Transverse colon (tissue), 4 donors: ENCODE measurements around the gene SH3PXD2B. TPM values are rescaled to one million over a fixed set of nuclear protein-coding genes. Genes with fewer than 3 reads are reported as not detected.

Experiments used
- DNase-seq: peaks from one replicate; pipeline ENCODE4 v3.0.0-alpha.2; 2019
- H3K27ac ChIP-seq, 4 donors: fragments of 200-600 bp; sonication (generic); 2 replicates each; pipeline ENCODE4 v1.5.1; 2016 to 2018; ENCODE audit warnings: inconsistent platforms in 4 of 4
- H3K27me3 ChIP-seq: fragments of 200-600 bp; sonication (generic); 2 replicates; pipeline ENCODE4 v1.5.1; 2017; ENCODE audit warnings: inconsistent platforms
- H3K36me3 ChIP-seq, 4 donors: fragments of 200-600 bp; sonication (generic); 2 replicates each; pipeline ENCODE4 v1.5.1; 2017 to 2019; ENCODE audit warnings: inconsistent platforms in 4 of 4
- H3K4me1 ChIP-seq, 4 donors: fragments of 200-600 bp; sonication (generic); 2 replicates each; pipeline ENCODE4 v1.5.1; 2017 to 2020; ENCODE audit warnings: inconsistent platforms in 4 of 4
- H3K4me3 ChIP-seq, 4 donors: fragments of 200-600 bp; sonication (generic); 1 replicate in 1 of 4; 2 replicates in 3 of 4; pipeline versions ENCODE4 v1.5.1 to v1.6.1; 2017 to 2019; ENCODE audit warnings: inconsistent platforms in 4 of 4
- H3K9me3 ChIP-seq, 2 donors: fragments of 200-600 bp; sonication (generic); 2 replicates each; pipeline ENCODE4 v1.5.1; 2017 to 2019; ENCODE audit warnings: inconsistent platforms in 2 of 2
- CTCF ChIP-seq, 5 experiments: fragments of 200-600 bp in 3 of 5; fragments of 450-650 bp in 2 of 5; sonication (generic) in 3 of 5; IDR thresholded peaks; 1 replicate in 2 of 5; 2 replicates in 3 of 5; pipeline ENCODE4 v1.5.1; 2016 to 2017; ENCODE audit warnings: antibody characterized with exemption in 5 of 5, inconsistent platforms in 3 of 5, mild to moderate bottlenecking in 2 of 5, moderate library complexity in 1 of 5
- EP300 ChIP-seq: sonication (generic); formaldehyde crosslinking; IDR thresholded peaks from one replicate; pipeline ENCODE4 v1.6.1; 2017; ENCODE audit warnings: antibody characterized with exemption, low read depth
- POLR2A ChIP-seq: fragments of 450-650 bp; IDR thresholded peaks from one replicate; pipeline ENCODE4 v1.6.1; 2016; ENCODE audit warnings: antibody characterized with exemption, mild to moderate bottlenecking, moderate library complexity
- POLR2AphosphoS5 ChIP-seq, 3 donors: sonication (generic); formaldehyde crosslinking; IDR thresholded peaks; one replicate each; pipeline ENCODE4 v1.6.1; 2016; ENCODE audit warnings: antibody characterized with exemption in 3 of 3
- WGBS, 2 donors: methylation state at CpG; one replicate each; pipeline ENCODE4 v1.1.5; 2018; ENCODE audit warnings: low coverage in 1 of 2; 5-methylcytosine and 5-hydroxymethylcytosine counted together
- in situ Hi-C, 4 donors: fragments of 200-750 bp; cut with MboI; loops; one replicate each; pipeline versions ENCODE4 v1.15.0 to v1.15.1; 2017; ENCODE audit warnings: low sequenced_read_pairs in 3 of 4, low pct_ligation_motif_present in 1 of 4, low pct_unique_long_range_greater_than_20kb in 1 of 4
- intact Hi-C: fragments of 100-400 bp; cut with DNase I; formaldehyde crosslinking; loops from one replicate; pipeline ENCODE4 v1.15.1; 2023; ENCODE audit warnings: low total_unique reads
- total RNA-seq, 4 donors: library from RNA; depleted of rRNA; stranded (reverse); fragments of >200 nt; gene quantifications; one replicate each; pipeline ENCODE4 v1.1.0, GENCODE V29; 2016

Gene SH3PXD2B
- total RNA-seq, 4 donors from 2014 or later = 10.2 to 26.6 (median 14.6) TPM

- no peak for DNase-seq
- H3K4me3 ChIP-seq = no peak overlapping the region
- H3K36me3 ChIP-seq = no peaks in the 10 kb centered on the region
- H3K9me3 ChIP-seq = no peaks in the 10 kb centered on the region
- intact Hi-C loops = no loop called here
- 70 to 81% methylated on average over 5 to 9 of the region's 9 CpGs for WGBS, 2 donors
- no peaks in the 10 kb centered on the region for H3K27me3 ChIP-seq
- TF ChIP-seq POLR2A (no peak), POLR2AphosphoS5 (IDR thresholded peaks at IDR 0.05) (no peak), EP300 (no peak)
- peaks cover 0 to 3% (median 0%) of the 10 kb centered on the region in 4 donors for H3K4me1 ChIP-seq
- H3K27ac ChIP-seq = no peak overlapping the region
- in situ Hi-C loops = loop anchor here in 1 of 4 donors (25.0 kb wide), 1 partner anchor 442 kb away; no protein-coding TSS in a partner anchor
Observed at GRCh38 chr5:172494630-172495505, 40.5 kb upstream of the SH3PXD2B start.

- H3K27ac ChIP-seq = no peak overlapping the region
- WGBS, 2 donors = 93% methylated on average over 3 of the region's 3 CpGs
Observed at GRCh38 chr5:172493906-172494305, 39.6 kb upstream of the SH3PXD2B start.

GRCh38 chr5:172493461-172493860 is 39.1 kb upstream of the SH3PXD2B start:
- Histone ChIP-seq H3K4me1 (peaks cover 0 to 3% (median 0%) of the 10 kb centered on the region in 4 donors), H3K36me3 (no peaks in the 10 kb centered on the region), H3K9me3 (no peaks in the 10 kb centered on the region), H3K4me3 (no peak overlapping the region), H3K27ac (no peak overlapping the region), H3K27me3 (no peaks in the 10 kb centered on the region)
- in situ Hi-C loops (loop anchor here in 1 of 4 donors (25.0 kb wide), 1 partner anchor 444 kb away; no protein-coding TSS in a partner anchor), intact Hi-C loops (no loop called here)
- no peak for TF ChIP-seq POLR2A
- TF ChIP-seq POLR2AphosphoS5 (IDR thresholded peaks at IDR 0.05) = no peak
- no peak for TF ChIP-seq EP300
- TF ChIP-seq CTCF (IDR thresholded peaks at IDR 0.05) = no peak
- 72 to 86% methylated on average over 2 to 11 of the region's 11 CpGs for WGBS, 2 donors
- no peak for DNase-seq

More at GRCh38 chr5:172493906-172494305, 39.6 kb upstream of the SH3PXD2B start:
- intact Hi-C loops = no loop called here
- Histone ChIP-seq H3K27me3 (no peaks in the 10 kb centered on the region), H3K9me3 (no peaks in the 10 kb centered on the region), H3K36me3 (no peaks in the 10 kb centered on the region), H3K4me1 (peaks cover 0 to 3% (median 0%) of the 10 kb centered on the region in 4 donors), H3K4me3 (no peak overlapping the region)
- TF ChIP-seq POLR2AphosphoS5 (IDR thresholded peaks at IDR 0.05) (no peak), CTCF (IDR thresholded peaks at IDR 0.05) (no peak), POLR2A (no peak), EP300 (no peak)
- in situ Hi-C loops = loop anchor here in 1 of 4 donors (25.0 kb wide), 1 partner anchor 443 kb away; no protein-coding TSS in a partner anchor
- no peak for DNase-seq

GRCh38 chr5:172493002-172493401 is 38.7 kb upstream of the SH3PXD2B start:
- no peak overlapping the region for H3K27ac ChIP-seq
- H3K36me3 ChIP-seq = no peaks in the 10 kb centered on the region
- 89% methylated on average over 6 of the region's 7 CpGs; no CpG with 5 or more reads in 1 of the 2 donors for WGBS, 2 donors
- H3K9me3 ChIP-seq = no peaks in the 10 kb centered on the region
- DNase-seq = peak; percentile 6
- in situ Hi-C loops (loop anchor here in 1 of 4 donors (25.0 kb wide), 1 partner anchor 444 kb away; no protein-coding TSS in a partner anchor), intact Hi-C loops (no loop called here)
- no peak overlapping the region for H3K4me3 ChIP-seq
- no peak for TF ChIP-seq POLR2AphosphoS5 (IDR thresholded peaks at IDR 0.05)
- TF ChIP-seq CTCF (IDR thresholded peaks at IDR 0.05) = no peak
- no peak for TF ChIP-seq EP300
- no peak for TF ChIP-seq POLR2A
- H3K4me1 ChIP-seq = peaks cover 0 to 3% (median 0%) of the 10 kb centered on the region in 4 donors
- no peaks in the 10 kb centered on the region for H3K27me3 ChIP-seq
